Immature natural killer cell (primary cell): Measurements from ENCODE around the gene OAS1. TPM values are rescaled to one million over a fixed set of nuclear protein-coding genes. Genes with fewer than 3 reads are reported as not detected.
A peak's percentile ranks its signal among the peaks of the same experiment; 100 is the strongest.

Experiments
- DNase-seq, 3 donors: peaks; one replicate each; pipeline ENCODE4 v3.0.0; 2022; ENCODE audit warnings: mixed read lengths in 1 of 3
- H3K27ac Mint-ChIP-seq, 6 donors: one replicate each; pipeline ENCODE4 v1.8.0; 2020; ENCODE audit warnings: mixed read lengths in 6 of 6, mild to moderate bottlenecking in 5 of 6, inconsistent platforms in 4 of 6, moderate library complexity in 3 of 6
- H3K27me3 Mint-ChIP-seq, 3 donors: one replicate each; pipeline ENCODE4 v1.8.0; 2020 to 2021; ENCODE audit warnings: low read depth in 3 of 3, mild to moderate bottlenecking in 3 of 3, mixed read lengths in 3 of 3, moderate library complexity in 3 of 3, inconsistent platforms in 1 of 3
- H3K36me3 Mint-ChIP-seq, 3 donors: one replicate each; pipeline ENCODE4 v1.8.0; 2020; ENCODE audit warnings: mixed read lengths in 3 of 3, inconsistent platforms in 2 of 3, mild to moderate bottlenecking in 2 of 3
- H3K4me1 Mint-ChIP-seq, 2 donors: one replicate each; pipeline ENCODE4 v1.8.0; 2020; ENCODE audit warnings: inconsistent platforms in 2 of 2, mild to moderate bottlenecking in 2 of 2, mixed read lengths in 2 of 2, moderate library complexity in 1 of 2
- H3K4me3 Mint-ChIP-seq, 5 donors: one replicate each; pipeline ENCODE4 v1.8.0; 2020; ENCODE audit warnings: mild to moderate bottlenecking in 5 of 5, mixed read lengths in 5 of 5, inconsistent platforms in 3 of 5, moderate library complexity in 3 of 5
- H3K9me3 Mint-ChIP-seq, 6 donors: one replicate each; pipeline ENCODE4 v1.8.0; 2020; ENCODE audit warnings: mild to moderate bottlenecking in 6 of 6, mixed read lengths in 6 of 6, inconsistent platforms in 4 of 6, moderate library complexity in 3 of 6
- polyA plus RNA-seq, 3 donors: library from polyadenylated mRNA; unstranded; fragments of 300-500 nt; fragmentation: Illumina TruSeq; gene quantifications; one replicate each; pipeline ENCODE4 v1.2.3, GENCODE V29; 2021

OAS1 gene
- 10 to 100 TPM; 22.3 to 46.0 (median 25.6) TPM for polyA plus RNA-seq

GRCh38 chr12:112906712-112907414, at the start of gene OAS1:
Gene OAS1 (plus strand): TSS chr12:112906962. CDS start chr12:112907040, 78 bp downstream.
- peak within 1 kb of the TSS; percentile 90 to 99 (median 95) for H3K4me3 Mint-ChIP-seq

DNA sequence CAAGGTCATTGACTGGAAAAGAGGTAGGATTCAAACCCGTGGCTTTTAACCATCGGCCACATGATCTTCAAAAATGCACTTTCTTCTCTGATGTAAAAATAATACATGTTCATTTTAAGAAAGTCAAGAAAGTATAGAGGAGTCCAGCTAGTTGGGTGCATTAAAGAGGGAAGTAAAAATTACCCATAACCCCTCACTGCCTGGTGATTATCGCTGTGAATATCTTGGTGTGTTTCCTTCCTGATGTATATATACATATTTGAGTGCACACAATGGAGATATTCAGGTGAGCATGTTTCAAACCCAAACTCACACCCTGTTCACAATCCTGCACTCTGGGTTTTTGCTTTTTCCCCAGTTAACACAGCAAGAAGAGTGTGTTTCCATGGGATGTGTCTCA, 47.5 kb upstream of the OAS1 start:
- H3K4me1 Mint-ChIP-seq: no peaks in the 10 kb centered on the region
- H3K4me3 Mint-ChIP-seq: no peak overlapping the region
- H3K27ac Mint-ChIP-seq: no peak overlapping the region
- H3K9me3 Mint-ChIP-seq: no peaks in the 10 kb centered on the region
- no peaks in the 10 kb centered on the region for H3K36me3 Mint-ChIP-seq
- no peak for DNase-seq
- H3K27me3 Mint-ChIP-seq: peaks cover 0 to 8% (median 7%) of the 10 kb centered on the region in 3 donors

More at GRCh38 chr12:112906712-112907414, at the start of gene OAS1:
- Mint-ChIP-seq H3K4me1 (peaks cover 41 to 68% of the 10 kb centered on the region in 2 donors), H3K27me3 (no peaks in the 10 kb centered on the region), H3K36me3 (peaks cover 14 to 27% (median 25%) of the 10 kb centered on the region in 3 donors), H3K9me3 (no peaks in the 10 kb centered on the region), H3K27ac (peak within 1 kb of the TSS; percentile 84 to 94 (median 90))
- DNase-seq: peak; percentile 23 to 38 (median 38)

DNA sequence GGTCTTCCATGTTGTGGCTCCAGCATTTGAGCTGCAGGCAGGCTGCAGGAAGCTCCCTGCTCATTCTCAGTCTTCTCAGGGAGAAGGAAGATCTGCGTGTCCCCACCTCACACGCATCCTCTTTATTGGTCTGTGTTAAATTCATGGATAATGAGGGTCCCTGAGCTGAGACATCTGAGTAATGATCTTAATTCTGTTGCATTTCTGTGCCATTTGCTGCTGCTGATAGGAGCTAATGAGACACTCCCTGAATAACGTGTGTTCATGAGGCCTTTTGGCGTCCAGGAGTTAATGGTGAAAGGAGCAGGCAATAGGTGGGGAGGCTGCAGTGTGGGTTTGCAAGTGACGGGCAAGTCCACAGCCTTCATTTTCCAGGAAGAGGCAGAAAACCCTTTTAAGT, 46.6 kb upstream of the OAS1 start:
- no peak for DNase-seq
- no peak overlapping the region for H3K27ac Mint-ChIP-seq
- H3K36me3 Mint-ChIP-seq: no peaks in the 10 kb centered on the region
- no peak overlapping the region for H3K4me3 Mint-ChIP-seq
- H3K27me3 Mint-ChIP-seq: peaks cover 0 to 11% (median 9%) of the 10 kb centered on the region in 3 donors
- peaks cover 0 to 1% (median 0%) of the 10 kb centered on the region in 6 donors for H3K9me3 Mint-ChIP-seq
- no peaks in the 10 kb centered on the region for H3K4me1 Mint-ChIP-seq

DNA sequence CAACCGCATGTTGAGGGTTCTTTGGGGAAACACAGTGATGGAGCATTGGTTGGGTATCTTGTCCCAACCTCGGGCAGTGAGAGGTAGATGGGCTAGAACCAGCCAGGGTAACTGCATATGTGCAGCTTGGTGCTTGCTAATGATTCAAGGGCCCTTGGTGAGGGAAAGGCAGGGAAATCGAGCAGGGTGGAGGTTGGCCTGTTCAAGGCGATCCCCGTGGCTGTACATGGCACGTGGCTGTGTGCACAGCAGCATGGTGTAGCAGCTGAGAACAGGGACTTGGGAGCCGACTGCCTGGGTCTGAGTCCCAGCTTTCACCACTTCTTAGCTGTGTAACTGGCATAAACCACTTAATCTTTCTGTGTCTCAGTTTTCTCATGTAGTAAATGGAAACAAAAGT, 45.5 kb upstream of the OAS1 start:
- Mint-ChIP-seq H3K9me3 (peaks cover 0 to 1% (median 0%) of the 10 kb centered on the region in 6 donors), H3K4me1 (no peaks in the 10 kb centered on the region), H3K4me3 (no peak overlapping the region), H3K36me3 (no peaks in the 10 kb centered on the region), H3K27ac (no peak overlapping the region), H3K27me3 (peaks cover 0 to 11% (median 9%) of the 10 kb centered on the region in 3 donors)
- no peak for DNase-seq

DNA sequence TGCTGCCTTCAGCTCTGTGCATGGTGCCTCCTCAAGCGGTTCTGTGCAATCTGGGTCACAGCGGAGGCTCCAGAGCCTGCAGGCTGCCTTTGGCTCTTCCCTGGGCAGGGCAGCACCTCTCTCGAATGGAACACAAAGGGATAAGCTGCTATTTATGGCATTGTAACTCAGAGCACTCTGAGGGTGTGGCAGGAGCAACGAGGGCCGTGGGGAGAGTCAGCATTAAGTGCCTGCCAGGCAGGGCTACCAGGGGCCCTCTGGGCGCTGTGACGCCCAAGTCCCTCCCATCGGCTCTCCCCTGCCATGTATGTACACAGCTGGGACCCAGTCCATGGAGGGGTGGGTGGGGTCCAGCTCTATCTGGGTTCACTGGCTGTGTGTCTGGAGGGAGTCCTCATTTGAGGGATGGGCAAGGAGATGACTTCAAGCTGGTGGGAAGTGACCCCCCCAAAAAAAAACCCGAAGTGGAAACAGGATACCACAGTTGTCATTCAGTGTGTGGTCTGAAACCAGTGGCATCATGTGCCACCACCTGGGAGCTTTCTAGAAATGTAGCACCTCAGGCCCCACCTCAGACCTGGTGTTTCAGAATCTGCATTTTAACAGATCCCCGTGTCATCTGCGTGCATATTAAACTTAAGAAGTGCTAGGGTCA, 44.0 kb upstream of the OAS1 start:
- Mint-ChIP-seq H3K27ac (no peak overlapping the region), H3K36me3 (peaks cover 0 to 4% (median 0%) of the 10 kb centered on the region in 3 donors), H3K27me3 (peaks cover 0 to 13% (median 11%) of the 10 kb centered on the region in 3 donors)

DNA sequence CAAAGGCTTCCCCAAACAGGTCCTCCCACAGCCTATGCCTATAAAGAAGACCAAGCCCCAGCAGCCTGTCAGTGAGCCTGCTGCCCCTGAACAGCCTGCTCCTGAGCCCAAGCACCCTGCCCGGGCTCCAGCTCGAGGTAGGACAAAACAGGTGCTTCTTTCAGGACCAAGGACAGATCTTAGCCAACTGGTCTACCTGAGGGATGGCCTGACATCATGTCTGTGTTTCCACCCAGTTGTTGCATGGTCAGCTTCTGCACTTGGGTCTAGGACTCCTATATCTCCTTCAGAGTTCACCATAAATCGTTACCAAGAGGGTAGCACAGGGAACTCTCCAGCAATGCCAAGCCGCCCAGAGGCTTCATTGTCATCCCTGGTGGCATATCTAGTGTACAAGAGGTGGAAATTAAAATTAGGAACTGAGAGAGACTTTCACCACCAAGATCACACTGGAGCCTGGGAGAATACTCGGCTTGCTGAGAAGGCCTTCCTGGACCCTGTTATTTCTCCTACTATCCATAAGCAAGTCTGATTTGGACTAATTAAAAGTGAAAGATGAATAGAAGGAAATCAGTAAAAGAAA, 38.2 kb upstream of the OAS1 start:
- H3K27me3 Mint-ChIP-seq: peaks cover 8 to 20% (median 18%) of the 10 kb centered on the region in 3 donors

More for the DNA sequence above, 44.0 kb upstream of the OAS1 start:
- peaks cover 0 to 1% (median 0%) of the 10 kb centered on the region in 6 donors for H3K9me3 Mint-ChIP-seq
- H3K4me1 Mint-ChIP-seq: no peaks in the 10 kb centered on the region
- DNase-seq: peak in 1 of 3 donors; percentile 3
- no peak overlapping the region for H3K4me3 Mint-ChIP-seq

DNA sequence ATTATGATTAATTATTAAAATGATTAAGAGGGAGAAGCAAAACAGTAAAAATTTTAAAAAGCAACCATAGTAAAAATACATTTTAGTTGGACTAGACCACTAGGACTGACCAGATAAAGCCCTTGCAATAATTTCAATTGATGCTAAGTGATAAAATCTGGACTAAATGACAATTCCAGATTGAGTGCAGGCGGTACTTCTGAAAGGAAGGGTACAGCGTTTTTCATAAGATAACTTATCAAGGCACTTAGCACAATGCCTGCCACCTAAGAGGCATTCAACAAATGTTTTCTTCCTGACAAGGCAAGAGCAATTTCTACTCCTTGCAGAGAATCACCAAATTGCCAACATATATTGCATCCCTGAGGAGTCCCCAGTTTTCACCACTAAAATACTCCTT, 37.7 kb upstream of the OAS1 start:
- no peak for DNase-seq
- peaks cover 0 to 1% (median 0%) of the 10 kb centered on the region in 6 donors for H3K9me3 Mint-ChIP-seq
- no peak overlapping the region for H3K4me3 Mint-ChIP-seq
- no peaks in the 10 kb centered on the region for H3K4me1 Mint-ChIP-seq
- H3K27ac Mint-ChIP-seq: no peak overlapping the region
- H3K27me3 Mint-ChIP-seq: peaks cover 10 to 22% (median 16%) of the 10 kb centered on the region in 3 donors
- H3K36me3 Mint-ChIP-seq: peaks cover 0 to 4% (median 0%) of the 10 kb centered on the region in 3 donors

More for the DNA sequence above, 38.2 kb upstream of the OAS1 start:
- no peak overlapping the region for H3K4me3 Mint-ChIP-seq
- no peak overlapping the region for H3K27ac Mint-ChIP-seq
- no peaks in the 10 kb centered on the region for H3K4me1 Mint-ChIP-seq
- DNase-seq: no peak
- peaks cover 0 to 4% (median 0%) of the 10 kb centered on the region in 3 donors for H3K36me3 Mint-ChIP-seq
- peaks cover 0 to 1% (median 0%) of the 10 kb centered on the region in 6 donors for H3K9me3 Mint-ChIP-seq

GRCh38 chr12:112869778-112870177, 37.0 kb upstream of the OAS1 start:
- peaks cover 0 to 4% (median 0%) of the 10 kb centered on the region in 3 donors for H3K36me3 Mint-ChIP-seq
- no peaks in the 10 kb centered on the region for H3K4me1 Mint-ChIP-seq
- no peak overlapping the region for H3K4me3 Mint-ChIP-seq
- no peak for DNase-seq
- H3K27me3 Mint-ChIP-seq: peaks cover 10 to 24% (median 15%) of the 10 kb centered on the region in 3 donors
- no peaks in the 10 kb centered on the region for H3K9me3 Mint-ChIP-seq
- H3K27ac Mint-ChIP-seq: no peak overlapping the region

- peaks cover 0 to 4% (median 0%) of the 10 kb centered on the region in 3 donors for H3K36me3 Mint-ChIP-seq
Observed at GRCh38 chr12:112870267-112870980, 36.3 kb upstream of the OAS1 start.

GRCh38 chr12:112875608-112876007, 31.2 kb upstream of the OAS1 start:
- H3K27me3 Mint-ChIP-seq: peaks cover 2 to 32% (median 16%) of the 10 kb centered on the region in 3 donors
- H3K4me3 Mint-ChIP-seq: no peak overlapping the region

More at GRCh38 chr12:112870267-112870980, 36.3 kb upstream of the OAS1 start:
- Mint-ChIP-seq H3K27me3 (peaks cover 10 to 23% (median 16%) of the 10 kb centered on the region in 3 donors), H3K4me3 (no peak overlapping the region), H3K9me3 (no peaks in the 10 kb centered on the region), H3K4me1 (no peaks in the 10 kb centered on the region), H3K27ac (no peak overlapping the region)
- no peak for DNase-seq

GRCh38 chr12:112876506-112876905, 30.3 kb upstream of the OAS1 start:
- H3K36me3 Mint-ChIP-seq: no peaks in the 10 kb centered on the region
- no peak overlapping the region for H3K27ac Mint-ChIP-seq
- no peak for DNase-seq
- H3K4me3 Mint-ChIP-seq: no peak overlapping the region
- no peaks in the 10 kb centered on the region for H3K4me1 Mint-ChIP-seq
- peaks cover 2 to 32% (median 13%) of the 10 kb centered on the region in 3 donors for H3K27me3 Mint-ChIP-seq
- H3K9me3 Mint-ChIP-seq: no peaks in the 10 kb centered on the region

More at GRCh38 chr12:112875608-112876007, 31.2 kb upstream of the OAS1 start:
- no peak for DNase-seq
- no peaks in the 10 kb centered on the region for H3K4me1 Mint-ChIP-seq
- no peak overlapping the region for H3K27ac Mint-ChIP-seq
- H3K36me3 Mint-ChIP-seq: no peaks in the 10 kb centered on the region
- H3K9me3 Mint-ChIP-seq: no peaks in the 10 kb centered on the region

GRCh38 chr12:112877006-112877405, 29.8 kb upstream of the OAS1 start:
- Mint-ChIP-seq H3K9me3 (no peaks in the 10 kb centered on the region), H3K4me3 (no peak overlapping the region)

DNA sequence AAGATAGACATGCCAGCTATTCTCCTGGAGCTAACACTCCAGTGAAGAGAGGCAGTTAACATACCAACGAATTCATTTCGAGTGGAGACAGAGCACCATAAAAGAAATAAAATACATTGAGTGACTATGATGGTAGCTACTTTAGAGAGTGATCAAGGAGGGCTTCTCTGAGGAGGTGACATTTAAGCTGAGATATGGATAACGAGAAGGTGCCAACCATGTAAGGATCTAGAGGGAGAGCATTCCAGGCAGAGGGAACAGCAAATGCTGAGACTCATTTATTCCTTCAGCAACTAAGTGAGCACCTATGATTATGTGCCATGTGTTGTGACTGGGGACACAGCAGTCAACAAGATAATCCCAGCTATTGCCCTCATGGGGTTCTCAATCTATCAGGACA, 28.3 kb upstream of the OAS1 start:
- no peak overlapping the region for H3K4me3 Mint-ChIP-seq
- H3K9me3 Mint-ChIP-seq: no peaks in the 10 kb centered on the region
- DNase-seq: no peak
- peaks cover 2 to 27% (median 9%) of the 10 kb centered on the region in 3 donors for H3K27me3 Mint-ChIP-seq
- H3K36me3 Mint-ChIP-seq: no peaks in the 10 kb centered on the region
- no peak overlapping the region for H3K27ac Mint-ChIP-seq
- no peaks in the 10 kb centered on the region for H3K4me1 Mint-ChIP-seq

More at GRCh38 chr12:112877006-112877405, 29.8 kb upstream of the OAS1 start:
- no peaks in the 10 kb centered on the region for H3K4me1 Mint-ChIP-seq
- H3K36me3 Mint-ChIP-seq: no peaks in the 10 kb centered on the region
- no peak overlapping the region for H3K27ac Mint-ChIP-seq
- H3K27me3 Mint-ChIP-seq: peaks cover 2 to 33% (median 13%) of the 10 kb centered on the region in 3 donors
- no peak for DNase-seq
